Stimulated activated CD4-positive, alpha-beta T cell treated with anti-CD3 and anti-CD28 coated beads, Interleukin-12 subunit alpha, Interleukin-12 subunit beta, amount 100 ng/mL, for 24 hours (primary cell): ENCODE data around the gene IFI44L.

ENCODE experiments used
- DNase-seq, 2 experiments: peaks; one replicate each; pipeline ENCODE4 v3.0.0-alpha.2; 2020; ENCODE audit warnings: low read depth in 2 of 2

Gene IFI44L

DNA sequence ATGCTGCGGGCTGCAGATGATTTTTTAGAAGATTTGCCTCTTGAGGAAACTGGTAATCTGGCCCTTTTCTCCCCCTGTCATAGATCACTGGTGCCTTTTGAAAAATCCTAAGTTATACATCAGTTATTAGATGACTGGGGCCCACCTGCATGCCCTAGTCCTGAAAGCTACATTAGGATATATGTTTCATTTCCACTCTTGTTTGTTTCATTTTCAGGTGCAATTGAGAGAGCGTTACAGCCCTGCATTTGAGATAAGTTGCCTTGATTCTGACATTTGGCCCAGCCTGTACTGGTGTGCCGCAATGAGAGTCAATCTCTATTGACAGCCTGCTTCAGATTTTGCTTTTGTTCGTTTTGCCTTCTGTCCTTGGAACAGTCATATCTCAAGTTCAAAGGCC, 21.3 kb downstream of the IFI44L start:
- no peak for DNase-seq

- no peak for DNase-seq
Observed at GRCh38 chr1:78645723-78646122, 25.5 kb downstream of the IFI44L start.

DNA sequence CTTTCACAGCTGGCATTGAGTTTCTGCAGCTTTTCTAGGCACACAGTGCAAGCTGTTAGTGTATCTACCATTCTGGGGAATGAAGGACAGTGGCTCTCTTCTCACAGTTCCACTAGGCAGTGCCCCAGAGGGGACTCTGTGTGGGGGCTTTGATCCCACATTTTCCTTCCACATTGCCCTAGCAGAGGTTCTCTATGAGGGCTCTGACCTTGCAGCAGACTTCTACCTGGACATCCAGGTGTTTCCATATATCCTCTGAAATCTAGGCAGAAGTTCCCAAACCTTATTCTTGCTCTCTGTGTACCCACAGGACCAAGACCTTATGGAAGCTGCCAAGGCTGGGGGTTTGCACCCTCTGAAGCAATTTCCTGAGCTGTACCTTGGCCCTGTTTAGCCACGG, 27.0 kb downstream of the IFI44L start:
- no peak for DNase-seq

- peak; percentile 35 to 60 for DNase-seq
Observed at GRCh38 chr1:78649628-78650027, 29.4 kb downstream of the IFI44L start, which contains the start of gene IFI44. IFI44 (plus strand) TSS chr1:78649831; CDS start chr1:78650196, 365 bp downstream.

GRCh38 chr1:78650114-78650660, 29.9 kb downstream of the IFI44L start:
- DNase-seq, result no peak

DNA sequence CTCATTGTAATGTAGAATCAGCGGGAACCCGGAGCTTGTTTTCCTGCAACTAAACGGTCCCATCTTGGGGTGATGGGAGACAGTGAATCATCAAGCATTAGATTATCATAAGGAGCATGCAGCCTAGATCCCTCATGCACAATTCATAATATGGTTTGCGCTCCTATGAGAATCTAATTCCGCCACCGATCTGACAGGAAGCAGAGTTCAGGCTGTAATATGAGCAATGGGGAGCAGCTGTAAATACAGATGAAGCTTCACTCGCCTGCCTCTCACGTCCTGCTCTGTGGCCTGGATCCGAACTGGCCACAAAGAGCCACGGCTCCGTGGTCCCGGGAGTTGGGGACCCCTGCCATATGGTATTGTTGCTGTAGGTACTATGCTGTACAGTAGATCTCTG, 31.0 kb downstream of the IFI44L start:
- DNase-seq, result no peak

- no peak for DNase-seq
Observed at GRCh38 chr1:78652019-78652560, 31.8 kb downstream of the IFI44L start.

GRCh38 chr1:78658901-78659300, 38.7 kb downstream of the IFI44L start:
- DNase-seq, result no peak

GRCh38 chr1:78663923-78664322, 43.7 kb downstream of the IFI44L start:
- no peak for DNase-seq

GRCh38 chr1:78664763-78665162, 44.5 kb downstream of the IFI44L start:
- no peak for DNase-seq

- no peak for DNase-seq
Observed at GRCh38 chr1:78665809-78666208, 45.6 kb downstream of the IFI44L start.

DNA sequence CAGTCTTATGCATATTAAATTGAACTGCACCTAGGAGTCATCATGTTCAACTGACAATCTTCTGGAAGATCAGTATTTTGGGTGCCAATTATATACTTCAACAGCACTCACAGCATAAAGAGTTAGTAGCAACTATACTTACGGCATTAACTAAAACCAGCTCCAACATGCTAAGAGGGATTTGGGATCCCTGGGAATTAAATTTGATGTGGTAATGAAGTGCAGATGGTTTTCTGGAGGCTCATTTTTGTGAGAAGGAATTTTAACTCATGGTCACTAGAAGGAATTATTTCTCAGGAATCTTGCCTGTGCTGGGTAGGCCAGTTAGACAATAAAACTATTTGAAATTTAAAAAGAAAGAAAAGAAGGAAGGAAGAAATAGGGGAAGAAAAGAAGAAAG, 47.7 kb downstream of the IFI44L start:
- no peak for DNase-seq

DNA sequence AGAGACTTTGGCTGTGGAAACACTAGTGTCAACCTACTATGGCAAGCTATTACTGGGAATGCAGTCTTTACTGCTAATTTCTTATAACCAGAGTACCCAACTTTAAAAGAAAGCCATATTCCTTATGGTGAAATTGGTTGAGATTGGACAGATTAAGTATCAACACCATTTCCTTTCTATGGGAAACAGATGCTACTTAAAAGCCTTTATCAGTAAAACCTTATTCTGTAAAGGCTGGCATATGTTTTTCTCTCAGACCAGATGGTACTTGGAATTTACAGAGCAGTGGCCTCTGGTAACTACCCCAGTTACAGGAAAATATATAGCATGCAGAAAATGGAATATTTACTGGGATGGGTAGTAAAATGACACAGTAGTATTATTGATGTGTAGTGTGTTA, 48.2 kb downstream of the IFI44L start:
- no peak for DNase-seq

- DNase-seq, result no peak
Observed at GRCh38 chr1:78672428-78672827, 52.2 kb downstream of the IFI44L start.

DNA sequence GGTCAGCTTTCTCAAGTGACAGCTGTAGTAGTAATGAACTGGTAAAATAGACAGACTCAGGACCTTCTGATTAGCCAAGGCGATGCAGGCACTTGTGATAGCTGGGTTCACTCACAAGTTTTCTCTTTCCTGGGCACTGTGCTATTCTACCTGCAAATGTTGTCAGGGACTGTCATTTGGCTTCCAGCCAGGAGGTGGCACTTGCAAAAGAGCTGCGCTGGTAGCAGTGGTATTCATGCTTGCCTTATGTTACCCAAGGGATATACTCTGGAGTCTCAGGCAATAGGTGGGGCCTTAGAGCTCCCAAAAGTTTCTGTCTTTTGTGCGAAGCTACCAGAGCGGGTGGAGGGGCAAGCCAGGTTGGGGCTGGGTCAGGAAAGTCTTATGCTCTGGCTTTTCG, 52.9 kb downstream of the IFI44L start:
- DNase-seq, result peak in 1 of 2 experiments; percentile 8

GRCh38 chr1:78676347-78676982, 56.2 kb downstream of the IFI44L start:
- peak; percentile 8 to 27 for DNase-seq

- DNase-seq, result no peak
Observed at GRCh38 chr1:78676993-78677392, 56.7 kb downstream of the IFI44L start.

DNA sequence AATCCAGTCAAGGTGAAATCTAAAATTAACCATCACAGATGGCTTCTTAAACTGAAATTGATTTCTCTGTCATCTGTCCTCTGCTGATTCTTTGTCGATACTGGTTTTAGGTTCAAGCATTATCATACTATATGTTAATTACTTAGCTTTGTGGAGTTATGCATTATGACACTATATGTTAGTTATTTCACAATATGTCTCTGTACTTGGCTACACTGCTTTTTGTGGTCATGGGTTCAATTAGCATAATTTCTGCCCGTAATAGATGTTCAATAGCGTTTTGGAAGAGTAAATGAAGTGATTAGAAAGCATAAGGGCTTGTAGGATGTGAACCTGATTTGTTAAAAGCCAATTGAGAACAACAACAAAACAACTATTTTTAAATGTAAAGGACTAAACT, 57.5 kb downstream of the IFI44L start:
- no peak for DNase-seq

DNA sequence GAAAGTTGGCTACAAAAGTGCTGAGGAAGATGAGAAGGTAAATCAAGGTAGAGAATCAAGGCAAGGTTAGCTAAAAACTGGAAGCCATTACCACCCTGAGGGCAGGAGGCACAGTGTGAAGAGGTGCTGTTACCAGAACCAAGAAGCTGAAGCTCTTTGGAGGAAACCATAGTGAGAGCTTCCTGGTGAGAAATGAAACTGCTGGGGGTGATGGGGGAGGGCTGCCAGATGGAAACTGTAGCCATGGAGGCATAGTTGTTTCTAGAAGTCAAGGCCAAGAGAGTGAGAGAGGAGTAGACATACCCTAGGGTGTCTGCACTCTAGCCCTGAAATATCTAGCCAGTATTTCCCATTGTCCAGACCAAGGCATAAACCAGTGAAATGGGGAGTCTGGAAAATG, 58.1 kb downstream of the IFI44L start:
- no peak for DNase-seq

DNA sequence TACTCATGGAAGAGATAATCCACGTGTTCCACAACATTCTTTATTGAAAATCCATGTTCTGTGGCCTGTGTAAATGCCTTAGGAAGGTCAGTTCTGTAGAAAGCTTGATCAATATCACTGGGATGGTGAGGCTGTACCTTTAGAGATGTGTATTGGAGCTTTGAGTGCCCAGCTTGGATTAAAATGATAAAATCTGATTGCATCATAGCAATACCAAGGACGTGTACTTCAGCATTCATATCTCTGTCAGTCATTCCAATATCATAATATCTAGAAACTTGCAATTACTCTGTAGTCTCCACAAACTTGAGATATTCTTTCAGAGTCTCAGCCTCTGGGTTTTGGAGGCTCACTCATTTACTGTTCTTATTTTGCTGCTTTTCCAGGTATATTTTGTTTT, 61.0 kb downstream of the IFI44L start:
- no peak for DNase-seq

DNA sequence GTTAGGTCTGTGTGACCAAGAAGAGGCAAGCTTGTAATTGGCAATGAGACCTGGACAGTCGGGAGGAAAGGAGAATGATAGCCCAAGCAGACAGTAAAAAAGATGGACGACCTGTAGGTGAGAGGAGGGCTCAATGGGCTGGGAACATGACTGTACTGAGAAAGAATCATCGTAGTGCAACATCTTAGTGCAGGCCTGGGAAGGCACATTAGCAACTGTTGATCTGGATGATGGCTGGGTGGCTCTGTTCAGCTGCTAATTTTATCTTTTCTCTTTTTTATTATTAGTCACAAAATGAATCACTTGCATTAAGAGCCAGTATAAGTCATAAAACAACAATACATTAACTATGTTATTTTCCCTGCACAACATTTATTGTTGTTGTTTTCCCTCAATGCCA, 62.2 kb downstream of the IFI44L start:
- DNase-seq, result no peak

GRCh38 chr1:78683079-78683478, 62.8 kb downstream of the IFI44L start:
- no peak for DNase-seq

- no peak for DNase-seq
Observed at GRCh38 chr1:78687315-78687714, 67.1 kb downstream of the IFI44L start.

DNA sequence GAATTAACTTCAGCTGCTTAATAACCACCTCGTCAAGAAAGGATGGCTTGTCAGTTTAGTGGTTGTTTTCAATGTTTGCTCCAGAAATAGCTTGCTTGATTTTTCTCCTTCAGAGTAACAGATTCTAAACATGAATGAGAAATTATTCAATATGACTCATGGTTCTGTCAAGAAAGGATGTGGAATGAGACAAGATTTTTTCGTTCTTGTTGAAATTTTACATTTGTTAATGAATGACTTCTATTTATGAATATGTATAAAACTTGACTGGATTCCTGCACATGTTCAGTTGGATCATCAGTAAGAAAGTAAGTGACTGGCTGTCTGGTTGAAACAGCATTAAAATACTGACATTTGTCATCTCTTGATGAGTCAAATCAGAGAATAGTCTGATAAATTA, 67.7 kb downstream of the IFI44L start:
- DNase-seq, result no peak
